ENCODE data around the gene HOXD4. TPM values are rescaled to one million over a fixed set of nuclear protein-coding genes. Genes with fewer than 3 reads are reported as not detected.

Gene HOXD4
- total RNA-seq, 1 experiment from 2014 or later = 1.4 TPM

- intact Hi-C loops (cut with micrococcal nuclease; ENCODE audit: unreplicated experiment) (no loop called here), in situ Hi-C loops (cut with HindIII; ENCODE audit: low pct_unique_long_range_greater_than_20kb, low sequenced_read_pairs) (no loop called here)
- no peaks in the 10 kb centered on the region for H3K4me1 ChIP-seq (ENCODE audit: control insufficient read depth, insufficient read depth, low read length)
- no peak overlapping the region for H3K4me3 ChIP-seq (ENCODE audit: low read depth in 2 of 2, low read length in 2 of 2)
- no TSS peak for BruUV-seq (replicated peaks)
- peaks cover 2% of the 10 kb centered on the region; the same call in 1 of the 2 replicates for H3K27me3 ChIP-seq (ENCODE audit: control insufficient read depth, insufficient read depth, low read length)
- no peak overlapping the region for H3K27ac ChIP-seq (ENCODE audit: low read length)
- H3K9me3 ChIP-seq (ENCODE audit: control insufficient read depth, insufficient read depth, low read depth, low read length) = no peaks in the 10 kb centered on the region
- DNase-seq (ENCODE audit: low read depth, low spot score) (no peak), ATAC-seq (no peak)
- POLR2A ChIA-PET = no interaction called here
- TF ChIP-seq SIN3A (IDR thresholded peaks at IDR 0.05; ENCODE audit: borderline replicate concordance, insufficient read depth, low read depth, low read length) (no peak), POLR2AphosphoS5 (IDR thresholded peaks at IDR 0.05; ENCODE audit: low read depth, low read length) (no peak)
- CTCF ChIA-PET = interaction anchor here (0.6 kb wide), 1 partner anchor 312 kb away, joined by 3 read pairs; no protein-coding TSS in a partner anchor
- no peaks in the 10 kb centered on the region for H3K36me3 ChIP-seq (ENCODE audit: control insufficient read depth, insufficient read depth, low read length)
Observed at GRCh38 chr2:176117823-176118371, 33.5 kb upstream of the HOXD4 start.

GRCh38 chr2:176118601-176119339, 32.6 kb upstream of the HOXD4 start:
- ATAC-seq = peak; percentile 62; the same call in 1 of the 2 replicates
- POLR2A ChIA-PET = no interaction called here
- H3K36me3 ChIP-seq (ENCODE audit: control insufficient read depth, insufficient read depth, low read length) = no peaks in the 10 kb centered on the region
- in situ Hi-C loops (cut with HindIII; ENCODE audit: low pct_unique_long_range_greater_than_20kb, low sequenced_read_pairs) (no loop called here), intact Hi-C loops (cut with micrococcal nuclease; ENCODE audit: unreplicated experiment) (no loop called here)
- DNase-seq (ENCODE audit: low read depth, low spot score) = no peak
- peak overlapping the region; percentile 22 to 43; a peak in 3 of 4 replicates for H3K4me3 ChIP-seq (ENCODE audit: low read depth in 2 of 2, low read length in 2 of 2)
- H3K27ac ChIP-seq (ENCODE audit: low read length) = no peak overlapping the region
- CTCF ChIA-PET = no interaction called here
- no peaks in the 10 kb centered on the region for H3K4me1 ChIP-seq (ENCODE audit: control insufficient read depth, insufficient read depth, low read length)
- H3K27me3 ChIP-seq (ENCODE audit: control insufficient read depth, insufficient read depth, low read length) = peaks cover under 1% of the 10 kb centered on the region; the same call in 1 of the 2 replicates
- no TSS peak for BruUV-seq (replicated peaks)
- no peaks in the 10 kb centered on the region for H3K9me3 ChIP-seq (ENCODE audit: control insufficient read depth, insufficient read depth, low read depth, low read length)
- TF ChIP-seq CTCF (IDR thresholded peaks at IDR 0.05) = peak; percentile 89
- no peak for TF ChIP-seq REST (IDR thresholded peaks at IDR 0.05; ENCODE audit: insufficient read depth in 1 of 2, low read depth in 2 of 2, low read length in 1 of 2)
- no peak for TF ChIP-seq SIN3A (IDR thresholded peaks at IDR 0.05; ENCODE audit: borderline replicate concordance, insufficient read depth, low read depth, low read length)
- TF ChIP-seq TCF7L2 (IDR thresholded peaks at IDR 0.05; ENCODE audit: low read depth, low read length) = no peak
- no peak for TF ChIP-seq POLR2AphosphoS5 (IDR thresholded peaks at IDR 0.05; ENCODE audit: low read depth, low read length)
